Endometrial microvascular endothelial cells (primary cell): ENCODE measurements around the gene FADS3. TPM values are rescaled to one million over a fixed set of nuclear protein-coding genes. Genes with fewer than 3 reads are reported as not detected.

Source experiments
- in situ Hi-C: cut with HindIII; loops from 2 replicates; pipeline ENCODE4 v1.10.0; 2017; ENCODE audit warnings: low sequenced_read_pairs, low pct_unique_long_range_greater_than_20kb; ENCODE audit errors: inconsistent ontology term
- total RNA-seq: library from RNA; depleted of rRNA; stranded (reverse); fragments of >200 nt; gene quantifications from one replicate; pipeline ENCODE4 v1.2.3, GENCODE V29; 2015; ENCODE audit errors: inconsistent ontology term

Gene FADS3
- total RNA-seq, 1 donor from 2014 or later = 307 TPM

DNA sequence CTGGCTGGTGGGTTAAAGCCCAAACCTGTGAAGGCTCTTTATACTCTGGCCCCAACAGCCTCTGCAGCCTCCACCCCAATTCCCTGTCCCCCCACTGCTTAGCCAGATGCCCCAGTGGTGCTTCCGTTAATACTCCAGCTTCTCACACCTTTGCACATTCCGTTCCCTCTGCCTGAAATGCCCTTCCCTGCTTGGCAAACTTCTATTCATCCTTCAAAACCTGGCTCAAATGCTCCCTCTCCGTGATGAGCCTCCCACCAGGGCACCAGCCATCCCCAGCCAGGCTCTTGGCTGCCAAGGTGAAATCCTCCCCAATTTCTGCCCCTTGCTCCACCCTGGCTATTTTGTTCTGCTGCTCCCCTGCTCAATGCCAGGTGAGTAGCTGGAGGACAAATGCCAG is 12.5 kb upstream of the FADS3 start:
- in situ Hi-C loops = no loop called here

DNA sequence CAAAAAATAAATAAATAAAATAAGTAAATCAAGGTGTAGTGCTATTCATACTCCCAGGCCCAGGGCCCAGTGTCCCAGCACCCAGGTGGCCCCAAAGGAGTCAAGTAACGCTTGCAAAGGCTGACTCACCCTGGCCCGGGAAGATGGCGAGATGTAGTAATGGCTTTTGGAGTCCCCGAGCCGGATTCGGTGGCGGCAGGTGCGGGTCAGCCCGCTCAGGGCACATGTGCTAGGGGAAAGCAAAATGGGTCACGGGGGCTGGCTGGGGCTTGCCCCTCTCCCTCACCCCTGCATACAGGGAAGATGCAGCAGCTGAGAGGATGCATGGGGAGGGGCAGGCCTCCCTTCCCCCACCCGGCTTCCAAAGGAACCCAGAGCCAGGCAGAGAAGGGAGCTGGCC is 11.0 kb upstream of the FADS3 start:
- in situ Hi-C loops = no loop called here

DNA sequence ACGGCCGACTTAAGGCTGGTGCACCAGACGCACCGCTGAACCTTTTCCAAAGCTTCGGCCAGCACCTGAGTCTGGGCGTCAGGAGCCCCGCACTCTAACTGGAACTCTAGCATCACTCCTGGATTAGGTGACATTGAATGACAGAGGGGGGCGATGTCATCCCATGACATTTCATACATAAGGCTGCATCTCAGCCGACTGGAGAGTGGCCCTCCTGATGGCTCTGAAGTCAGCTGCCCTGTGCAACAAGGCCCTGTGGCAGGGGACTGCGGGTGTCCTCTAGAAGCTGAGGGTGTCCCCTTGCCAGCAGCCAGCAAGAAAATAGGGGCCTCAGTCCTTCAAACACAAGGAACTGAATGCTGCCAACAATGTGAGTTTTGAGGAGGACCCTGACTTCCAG is 10.1 kb upstream of the FADS3 start:
- in situ Hi-C loops = no loop called here

DNA sequence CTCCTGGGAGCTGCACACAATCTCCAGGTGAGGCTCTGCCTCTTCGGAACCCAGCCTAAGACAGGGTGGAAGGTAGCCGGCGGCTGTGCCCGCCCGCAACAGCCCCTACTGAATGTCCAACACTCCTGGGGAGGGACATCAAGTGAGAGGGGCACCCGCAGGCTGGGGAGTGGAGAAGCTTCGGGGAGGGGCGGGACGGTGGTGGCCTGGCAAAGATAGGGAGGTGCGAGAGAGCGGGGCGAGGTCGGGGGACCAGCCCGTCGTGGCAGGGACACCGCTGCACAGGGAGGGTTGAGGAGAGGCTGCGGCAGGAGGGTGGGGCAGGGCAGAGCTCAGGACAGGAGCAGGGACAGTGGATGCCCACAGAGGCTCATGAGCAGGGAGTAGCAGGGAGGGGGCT is 8.9 kb upstream of the FADS3 start:
- in situ Hi-C loops = no loop called here

DNA sequence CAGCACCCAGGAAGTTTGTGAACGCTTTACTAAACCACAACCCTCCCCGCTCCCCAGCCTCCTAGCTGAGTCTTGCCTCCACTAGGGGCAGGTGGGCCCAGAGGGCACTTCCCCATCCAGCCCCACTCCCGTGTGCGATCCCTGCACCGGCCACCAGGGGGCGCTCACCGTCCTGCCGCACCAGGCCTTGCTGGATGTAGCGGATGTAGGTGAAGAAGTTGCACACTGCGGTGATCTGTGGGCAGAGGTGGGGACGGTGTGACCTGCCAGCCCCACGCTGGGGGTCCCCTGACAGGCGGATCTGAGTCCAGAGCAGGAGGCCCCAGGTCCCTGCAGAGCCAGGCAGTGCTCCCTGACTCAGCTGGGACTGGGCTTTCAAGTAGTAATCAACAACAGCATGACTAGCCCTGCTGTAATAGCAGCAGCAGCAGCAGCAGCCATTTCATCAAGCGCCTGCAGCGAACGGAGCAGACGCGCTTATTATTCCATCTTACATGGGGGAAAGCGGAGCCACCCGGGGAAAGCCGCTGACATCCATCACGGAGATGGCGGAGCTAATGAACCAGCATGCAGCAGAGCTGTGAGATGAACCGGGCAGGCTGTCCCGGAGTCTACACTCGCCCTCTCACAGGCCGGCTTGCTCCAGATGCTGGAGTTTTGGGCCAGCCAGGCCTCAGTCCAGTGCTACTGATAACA is 7.9 kb upstream of the FADS3 start:
- in situ Hi-C loops = no loop called here

DNA sequence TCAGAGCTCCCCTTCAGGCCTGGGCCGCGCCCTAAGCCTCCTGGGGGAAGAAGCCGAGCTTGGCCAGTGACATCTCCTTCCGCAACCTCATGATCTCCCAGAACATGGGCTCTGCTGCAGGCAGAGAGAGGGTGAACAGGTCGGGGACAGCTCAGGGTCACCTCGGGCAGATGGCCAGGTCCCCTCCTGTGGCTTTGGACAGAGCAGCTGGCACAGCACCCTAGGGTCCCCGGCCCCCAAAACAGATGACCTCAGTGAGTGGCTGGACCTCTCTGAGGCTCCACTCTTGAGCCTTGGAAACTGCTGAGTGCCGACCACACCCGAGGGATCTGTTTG is 6.9 kb upstream of the FADS3 start:
- in situ Hi-C loops = no loop called here

DNA sequence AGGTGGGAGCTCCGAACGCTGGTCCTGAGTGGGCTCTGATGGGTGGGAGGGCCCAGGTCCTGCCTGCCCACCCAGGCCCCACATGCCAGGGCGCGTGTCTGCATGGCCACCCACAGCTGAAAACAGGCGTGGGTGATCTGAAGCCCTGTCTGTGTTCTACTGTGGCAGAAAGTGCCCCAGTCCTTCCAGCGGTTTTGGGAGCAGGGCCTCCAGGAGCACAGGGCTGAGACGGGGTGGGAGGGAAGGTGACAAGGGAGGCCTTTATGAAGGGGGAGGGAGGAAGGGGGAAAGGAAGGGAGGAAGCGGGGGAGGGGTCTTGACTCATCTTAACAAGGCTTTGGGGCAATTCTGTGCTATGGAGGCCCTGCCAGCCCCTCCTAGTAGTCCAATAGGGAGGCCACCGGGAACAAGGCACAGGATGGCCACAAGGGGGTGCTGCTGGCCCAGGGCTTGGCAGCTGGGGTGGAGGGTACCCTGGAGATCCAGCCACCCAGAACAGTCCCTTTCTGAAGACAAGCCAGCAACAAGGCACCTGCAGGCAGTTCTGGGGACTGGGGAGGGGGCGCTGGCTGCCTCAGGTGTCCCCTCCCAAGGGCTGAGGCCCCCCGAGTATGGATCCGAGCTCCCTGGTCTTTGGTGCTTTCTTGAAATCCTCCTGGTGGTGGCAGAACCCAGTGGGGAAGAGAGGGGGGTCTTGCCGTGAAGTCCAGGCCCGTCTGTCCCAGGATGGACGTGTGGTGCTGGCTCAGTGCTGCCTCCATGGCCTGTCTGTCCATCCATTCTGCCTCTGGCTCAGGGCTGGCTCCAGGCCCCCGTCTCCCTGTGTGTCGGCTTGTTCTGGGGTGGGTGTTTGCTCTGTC is 6.3 kb upstream of the FADS3 start:
- in situ Hi-C loops = no loop called here

DNA sequence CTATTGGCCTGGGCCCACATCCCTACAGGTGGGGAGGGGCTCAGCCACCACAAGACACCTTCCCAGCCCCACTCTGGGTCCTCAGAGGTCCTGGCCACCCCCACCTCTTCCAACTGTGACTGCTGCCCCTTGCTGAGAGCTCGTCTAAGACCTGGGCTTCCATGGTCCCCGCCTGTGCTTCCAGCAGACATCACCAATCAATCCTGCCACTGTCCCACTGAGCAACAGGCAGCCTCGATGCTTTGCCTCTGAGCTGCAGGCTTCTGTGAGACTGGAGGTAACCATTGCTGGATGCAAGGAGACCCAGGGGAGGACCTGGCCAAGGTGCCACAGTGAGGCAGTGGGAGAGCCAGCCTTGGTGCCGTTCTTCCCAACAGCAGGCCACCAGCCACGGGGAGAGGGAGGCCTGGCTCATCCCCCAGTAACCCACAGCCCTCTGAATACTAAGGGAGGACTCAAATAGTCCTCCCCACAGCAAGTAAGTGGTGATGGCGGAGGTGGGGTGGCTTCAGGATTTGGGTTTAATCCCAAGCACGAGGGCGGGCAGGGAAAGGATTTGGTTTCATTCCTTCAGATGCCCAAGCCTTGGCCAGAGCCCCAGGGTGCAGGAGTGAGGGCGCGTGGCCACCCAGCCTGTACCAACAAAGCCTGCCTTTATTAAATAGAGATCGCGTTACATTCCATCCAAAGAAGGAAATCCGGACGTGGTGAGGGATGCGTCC is 5.5 kb upstream of the FADS3 start:
- in situ Hi-C loops = no loop called here

DNA sequence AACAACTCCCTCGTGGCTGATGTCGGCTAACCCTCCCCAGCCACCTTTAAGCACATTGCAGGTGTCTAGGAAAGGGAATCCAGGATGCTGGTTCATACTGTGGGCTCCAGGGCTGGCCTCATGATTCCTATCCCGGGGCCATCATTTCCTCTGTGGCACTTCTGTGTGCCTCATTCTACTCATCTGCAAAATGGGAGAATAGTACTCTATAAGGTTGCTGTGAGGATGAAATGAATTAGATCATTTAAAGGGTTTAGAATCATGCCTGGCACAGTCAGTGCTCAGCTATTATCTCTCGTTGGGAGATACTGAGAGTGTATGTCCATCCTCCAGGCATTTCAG is 4.3 kb upstream of the FADS3 start:
- in situ Hi-C loops = no loop called here

DNA sequence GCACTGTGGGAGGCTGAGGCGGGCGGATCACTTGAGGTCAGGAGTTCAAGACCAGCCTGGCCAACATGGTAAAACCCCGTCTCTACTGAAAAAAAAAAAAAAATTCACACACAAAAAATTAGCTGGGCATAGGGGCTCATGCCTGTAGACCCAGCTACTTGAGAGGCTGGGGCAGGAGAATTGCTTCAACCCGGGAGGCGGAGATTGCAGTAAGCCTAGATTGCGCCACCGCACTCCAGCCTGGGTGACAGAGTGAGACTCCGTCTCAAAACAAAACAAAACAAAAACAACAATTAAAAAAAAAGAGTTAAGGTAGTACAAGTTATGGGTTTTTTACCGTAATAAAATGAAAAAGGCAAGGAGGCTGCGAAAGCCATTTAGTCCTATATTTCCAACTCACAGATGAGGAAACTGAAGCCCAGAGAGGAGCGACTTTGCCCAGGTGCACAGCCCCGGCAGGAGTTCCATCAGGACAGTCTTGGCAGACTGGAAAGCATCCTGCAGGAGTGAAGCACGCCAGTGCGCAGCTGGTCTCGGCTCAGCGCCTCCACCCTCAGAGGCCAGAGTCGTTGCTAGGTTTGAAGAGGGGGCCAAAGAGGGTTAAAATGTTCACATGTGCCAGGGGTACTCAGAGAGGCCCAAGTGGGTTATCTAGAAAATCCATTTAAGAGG is 3.8 kb upstream of the FADS3 start:
- in situ Hi-C loops = no loop called here

DNA sequence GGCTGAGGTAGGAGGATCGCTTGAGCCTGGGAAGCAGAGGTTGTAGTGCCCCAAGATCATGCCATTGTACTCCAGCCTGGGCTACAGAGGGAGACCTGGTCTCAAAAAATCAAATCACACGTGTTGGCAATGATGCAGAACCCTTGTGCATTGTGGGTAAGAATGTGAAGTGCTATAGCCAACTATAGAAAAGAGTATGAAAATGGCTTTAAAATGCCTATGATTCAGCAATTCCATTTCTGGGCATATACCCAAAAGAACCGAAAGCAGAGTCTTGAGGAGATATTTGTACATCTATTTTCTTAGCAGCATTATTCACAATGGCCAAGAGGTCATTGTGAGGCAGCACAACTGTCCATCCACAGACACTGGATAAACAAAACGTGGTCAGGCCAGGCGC is 2.6 kb upstream of the FADS3 start:
- in situ Hi-C loops = no loop called here

DNA sequence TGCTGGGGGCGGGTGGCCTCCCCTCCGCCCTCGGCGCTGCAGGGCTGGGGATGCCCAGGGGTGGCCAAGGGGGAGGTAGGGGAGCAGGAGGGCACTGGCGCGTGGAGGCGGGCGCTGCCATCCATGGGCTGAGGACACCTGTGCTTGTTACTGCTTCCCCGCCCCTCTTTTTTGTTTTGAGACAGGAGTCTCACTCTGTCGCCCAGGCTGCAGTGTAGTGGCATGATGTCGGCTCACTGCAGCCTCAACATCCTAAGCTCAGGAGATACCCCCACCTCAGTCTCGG is 683 bp upstream of the FADS3 start:
- in situ Hi-C loops = no loop called here

DNA sequence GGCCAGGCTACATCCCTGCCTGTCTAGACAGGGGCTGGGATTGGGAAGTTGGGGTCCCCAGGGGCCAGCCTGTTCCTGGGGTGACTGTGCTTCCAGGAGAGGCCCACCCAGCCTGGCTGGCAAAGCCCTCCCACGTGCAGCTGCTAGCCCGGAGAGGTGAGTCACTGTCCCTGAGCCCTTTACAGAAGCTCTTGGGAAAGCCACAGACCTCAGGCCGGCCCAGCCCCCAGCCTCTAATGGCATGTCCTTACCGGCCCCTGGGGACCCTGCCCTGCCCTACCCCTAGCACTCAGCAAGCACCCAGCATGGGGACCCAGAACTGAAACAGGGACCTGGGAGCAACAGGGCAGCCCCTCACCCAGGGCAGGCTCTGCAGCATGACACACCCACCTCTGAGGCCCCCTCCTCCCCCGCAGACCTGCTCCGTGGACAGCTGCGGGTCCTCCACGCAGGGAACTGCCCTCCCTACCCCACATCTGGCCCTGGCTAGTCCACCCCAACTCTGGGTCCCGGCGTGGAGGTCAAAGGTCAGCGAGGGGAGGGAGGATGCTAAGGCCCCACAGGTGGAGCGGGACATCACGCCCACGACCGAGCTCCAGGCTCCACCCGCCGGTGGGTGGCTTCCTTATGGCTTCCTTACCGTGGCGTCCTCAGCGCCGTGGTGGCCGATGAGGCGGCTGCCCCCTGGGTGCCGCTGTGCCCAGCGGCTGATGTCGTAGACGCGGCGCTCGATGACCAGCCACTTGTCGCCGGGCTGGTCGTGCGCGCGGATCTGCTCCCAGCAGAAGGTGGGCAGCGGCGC is 615 bp downstream of the FADS3 start:
- in situ Hi-C loops = no loop called here

DNA sequence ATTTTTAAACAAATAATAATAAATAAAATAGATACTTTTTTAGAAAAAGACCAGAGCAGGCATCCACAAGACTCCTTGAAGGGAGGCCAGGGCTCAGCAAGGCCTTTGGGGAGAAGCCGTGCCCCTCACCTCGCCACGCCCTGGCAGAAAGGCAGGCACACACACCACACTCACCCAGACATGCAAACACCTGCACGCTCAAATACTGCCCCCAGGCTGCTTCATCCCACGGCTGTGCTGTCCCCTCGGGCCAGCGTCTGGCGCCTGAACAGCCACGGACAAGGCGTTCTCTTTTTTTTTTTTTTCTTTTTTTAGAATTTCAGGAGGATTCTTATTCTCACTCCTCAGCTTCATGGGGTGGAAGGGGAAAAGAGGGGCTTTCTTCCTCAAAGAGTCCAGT is 1.5 kb downstream of the FADS3 start:
- in situ Hi-C loops = loop anchor here (10.0 kb wide), 1 partner anchor 75 kb away; the partner anchor contains the start of gene FADS1

DNA sequence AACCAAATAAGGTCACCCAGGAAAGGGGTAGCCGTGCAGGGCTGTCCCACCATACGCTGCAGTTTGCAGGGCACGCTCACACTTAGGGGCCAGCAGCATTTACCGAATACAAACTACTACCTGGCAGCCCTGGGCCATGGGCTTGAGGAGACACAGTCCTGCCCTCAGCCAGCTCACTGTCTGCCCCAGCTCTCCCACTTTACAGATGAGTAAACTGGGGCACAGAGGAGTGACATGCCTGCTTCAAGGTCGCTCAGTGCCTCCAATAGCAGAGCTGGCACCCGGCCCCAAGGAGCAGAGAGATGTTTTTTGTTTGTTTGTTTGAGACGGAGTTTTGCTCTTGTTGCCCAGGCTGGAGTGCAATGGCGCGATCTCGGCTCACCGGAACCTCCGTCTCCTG is 2.8 kb downstream of the FADS3 start:
- in situ Hi-C loops = loop anchor here (10.0 kb wide), 1 partner anchor 74 kb away; the partner anchor contains the start of gene FADS1

DNA sequence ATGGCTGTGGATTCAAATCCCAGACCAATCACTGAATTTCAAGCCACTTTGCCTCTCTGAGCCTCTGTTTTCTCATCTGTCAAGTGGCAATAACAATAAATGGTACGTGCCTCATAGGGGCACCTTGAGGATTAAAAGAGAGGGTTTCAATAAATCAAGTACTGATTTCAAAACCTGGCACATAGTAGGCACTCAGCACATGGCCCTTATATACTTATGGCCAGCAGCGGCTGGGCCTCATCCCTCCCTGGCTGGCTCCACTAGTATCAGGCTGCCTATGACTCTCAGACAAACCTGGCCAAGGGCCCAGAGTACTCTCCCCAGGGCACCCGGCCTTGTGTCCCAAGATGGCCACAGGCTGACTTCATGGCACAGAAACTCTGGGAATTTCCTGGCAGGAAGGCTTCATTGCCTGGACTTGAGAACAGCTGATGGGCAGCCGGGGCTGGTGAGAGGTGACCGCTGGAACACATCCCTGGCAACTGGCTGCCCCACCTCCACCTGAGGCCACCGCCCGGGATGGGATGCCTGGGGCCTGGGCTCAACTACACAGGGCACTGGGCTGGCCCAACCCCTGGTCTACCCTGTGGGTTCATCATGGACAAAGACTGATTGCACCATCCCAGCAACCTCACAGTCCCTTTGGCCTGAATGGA is 3.4 kb downstream of the FADS3 start:
- in situ Hi-C loops = loop anchor here (10.0 kb wide), 1 partner anchor 73 kb away; the partner anchor contains the start of gene FADS1

DNA sequence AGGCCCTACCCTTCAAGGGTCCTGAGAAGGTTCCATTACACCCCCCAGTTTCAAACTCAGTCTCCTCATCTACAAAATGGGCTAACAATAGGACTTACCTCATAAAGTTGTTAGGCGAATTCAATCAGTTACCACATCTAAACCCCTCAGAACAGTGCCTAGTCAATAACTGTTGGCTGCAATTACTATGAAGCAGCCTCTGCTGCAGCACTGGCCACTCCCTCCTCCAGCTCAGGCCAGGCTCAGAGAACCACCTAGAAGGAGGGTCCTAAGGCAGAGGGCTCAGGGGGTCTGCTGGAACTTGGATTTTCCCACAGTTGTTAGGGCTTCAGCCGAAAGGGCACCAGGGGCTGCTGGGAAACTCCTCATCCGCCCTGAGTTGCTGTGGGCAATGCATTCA is 4.7 kb downstream of the FADS3 start:
- in situ Hi-C loops = loop anchor here (10.0 kb wide), 1 partner anchor 72 kb away; the partner anchor contains the start of gene FADS1
